Measurements from ENCODE around the gene MYLK. TPM values are rescaled to one million over a fixed set of nuclear protein-coding genes. Genes with fewer than 3 reads are reported as not detected.
A peak's percentile ranks its signal among the peaks of the same experiment; 100 is the strongest.

MYLK gene
- total RNA-seq, 1 donor from 2014 or later, result 50.5 TPM

GRCh38 chr3:123783050-123783689 lies 101.0 kb downstream of the MYLK start:
- Histone ChIP-seq H3K27ac (ENCODE audit: low read depth, low read length) (no peak overlapping the region), H3K9ac (ENCODE audit: low read length) (no peak overlapping the region), H2AFZ (ENCODE audit: low read depth, low read length) (no peak overlapping the region), H3K27me3 (ENCODE audit: insufficient read depth, low read length) (no peaks in the 10 kb centered on the region), H3K4me1 (ENCODE audit: insufficient read depth, low read length) (peaks cover 23% of the 10 kb centered on the region), H3K36me3 (ENCODE audit: insufficient read depth, low read length) (peaks cover 15% of the 10 kb centered on the region), H4K20me1 (ENCODE audit: insufficient read depth, low read length) (no peaks in the 10 kb centered on the region), H3K4me3 (ENCODE audit: insufficient read depth, low read depth, low read length) (no peak overlapping the region), H3K79me2 (ENCODE audit: insufficient read depth, low read length) (peaks cover 10% of the 10 kb centered on the region), H3K9me3 (ENCODE audit: insufficient read depth, low read depth, low read length) (no peaks in the 10 kb centered on the region), H3K4me2 (ENCODE audit: low read length) (no peak overlapping the region)
- no peak for DNase-seq (ENCODE audit: low read depth)
- no peak overlapping the region for H3K4me3 Mint-ChIP-seq (ENCODE audit: unreplicated experiment)
- H3K27ac Mint-ChIP-seq (ENCODE audit: unreplicated experiment), result no peak overlapping the region
- FAIRE-seq, result no peak
- TF ChIP-seq EZH2 (IDR thresholded peaks at IDR 0.05; ENCODE audit: insufficient read depth, low read length) (no peak), CTCF (IDR thresholded peaks at IDR 0.05; ENCODE audit: insufficient read depth, low read depth, low read length) (no peak)
- peaks cover 3% of the 10 kb centered on the region for H3K36me3 Mint-ChIP-seq (ENCODE audit: low read depth, unreplicated experiment)
- no peaks in the 10 kb centered on the region for H3K9me3 Mint-ChIP-seq (ENCODE audit: unreplicated experiment)
- H3K27me3 Mint-ChIP-seq (ENCODE audit: low read depth, unreplicated experiment), result no peaks in the 10 kb centered on the region
- H3K4me1 Mint-ChIP-seq (ENCODE audit: low read depth, unreplicated experiment), result peaks cover 25% of the 10 kb centered on the region

GRCh38 chr3:123782488-123782887 lies 101.6 kb downstream of the MYLK start:
- H2AFZ ChIP-seq (ENCODE audit: low read depth, low read length), result no peak overlapping the region
- H3K27ac ChIP-seq (ENCODE audit: low read depth, low read length), result peak overlapping the region; percentile 50
- no peak overlapping the region for H3K4me3 ChIP-seq (ENCODE audit: insufficient read depth, low read depth, low read length)
- H3K4me1 ChIP-seq (ENCODE audit: insufficient read depth, low read length), result peaks cover 23% of the 10 kb centered on the region
- H3K36me3 Mint-ChIP-seq (ENCODE audit: low read depth, unreplicated experiment), result peaks cover 3% of the 10 kb centered on the region
- no peak for TF ChIP-seq CTCF (IDR thresholded peaks at IDR 0.05; ENCODE audit: insufficient read depth, low read depth, low read length)
- no peak for TF ChIP-seq EZH2 (IDR thresholded peaks at IDR 0.05; ENCODE audit: insufficient read depth, low read length)
- H4K20me1 ChIP-seq (ENCODE audit: insufficient read depth, low read length), result no peaks in the 10 kb centered on the region
- H3K36me3 ChIP-seq (ENCODE audit: insufficient read depth, low read length), result peaks cover 10% of the 10 kb centered on the region
- peak overlapping the region; percentile 45 for H3K4me2 ChIP-seq (ENCODE audit: low read length)
- no peak for DNase-seq (ENCODE audit: low read depth)
- no peaks in the 10 kb centered on the region for H3K9me3 Mint-ChIP-seq (ENCODE audit: unreplicated experiment)
- FAIRE-seq, result no peak
- no peaks in the 10 kb centered on the region for H3K9me3 ChIP-seq (ENCODE audit: insufficient read depth, low read depth, low read length)
- no peak overlapping the region for H3K4me3 Mint-ChIP-seq (ENCODE audit: unreplicated experiment)
- H3K9ac ChIP-seq (ENCODE audit: low read length), result no peak overlapping the region
- no peak overlapping the region for H3K27ac Mint-ChIP-seq (ENCODE audit: unreplicated experiment)
- H3K4me1 Mint-ChIP-seq (ENCODE audit: low read depth, unreplicated experiment), result peaks cover 18% of the 10 kb centered on the region
- no peaks in the 10 kb centered on the region for H3K27me3 Mint-ChIP-seq (ENCODE audit: low read depth, unreplicated experiment)
- H3K79me2 ChIP-seq (ENCODE audit: insufficient read depth, low read length), result peaks cover 11% of the 10 kb centered on the region
- no peaks in the 10 kb centered on the region for H3K27me3 ChIP-seq (ENCODE audit: insufficient read depth, low read length)

- Mint-ChIP-seq H3K4me3 (ENCODE audit: unreplicated experiment) (no peak overlapping the region), H3K27me3 (ENCODE audit: low read depth, unreplicated experiment) (no peaks in the 10 kb centered on the region), H3K36me3 (ENCODE audit: low read depth, unreplicated experiment) (peaks cover 3% of the 10 kb centered on the region), H3K27ac (ENCODE audit: unreplicated experiment) (no peak overlapping the region), H3K4me1 (ENCODE audit: low read depth, unreplicated experiment) (peaks cover 17% of the 10 kb centered on the region), H3K9me3 (ENCODE audit: unreplicated experiment) (no peaks in the 10 kb centered on the region)
- H3K4me2 ChIP-seq (ENCODE audit: low read length), result peak overlapping the region; percentile 45
- DNase-seq (ENCODE audit: low read depth) (peak; percentile 74), FAIRE-seq (no peak)
- TF ChIP-seq CTCF (IDR thresholded peaks at IDR 0.05; ENCODE audit: insufficient read depth, low read depth, low read length), result no peak
- no peak for TF ChIP-seq EZH2 (IDR thresholded peaks at IDR 0.05; ENCODE audit: insufficient read depth, low read length)
- no peaks in the 10 kb centered on the region for H3K27me3 ChIP-seq (ENCODE audit: insufficient read depth, low read length)
- peaks cover 14% of the 10 kb centered on the region for H3K79me2 ChIP-seq (ENCODE audit: insufficient read depth, low read length)
- H3K36me3 ChIP-seq (ENCODE audit: insufficient read depth, low read length), result peaks cover 8% of the 10 kb centered on the region
- H3K4me1 ChIP-seq (ENCODE audit: insufficient read depth, low read length), result peaks cover 23% of the 10 kb centered on the region
- no peak overlapping the region for H3K9ac ChIP-seq (ENCODE audit: low read length)
- no peaks in the 10 kb centered on the region for H3K9me3 ChIP-seq (ENCODE audit: insufficient read depth, low read depth, low read length)
- peak overlapping the region; percentile 17 for H3K4me3 ChIP-seq (ENCODE audit: insufficient read depth, low read depth, low read length)
- H4K20me1 ChIP-seq (ENCODE audit: insufficient read depth, low read length), result no peaks in the 10 kb centered on the region
- no peak overlapping the region for H2AFZ ChIP-seq (ENCODE audit: low read depth, low read length)
- H3K27ac ChIP-seq (ENCODE audit: low read depth, low read length), result peak overlapping the region; percentile 50
Observed at GRCh38 chr3:123781571-123782275, 102.4 kb downstream of the MYLK start.

Measured in astrocyte (in vitro differentiated cells and primary cell).